NCI-H2196 (cell line): ENCODE measurements around the gene TLL2.

ENCODE experiments used
- DNase-seq: peaks from one replicate; lab custom pipeline; 2025; ENCODE audit not compliant: unreplicated experiment; lab: John Stamatoyannopoulos, UW

Gene TLL2

DNA sequence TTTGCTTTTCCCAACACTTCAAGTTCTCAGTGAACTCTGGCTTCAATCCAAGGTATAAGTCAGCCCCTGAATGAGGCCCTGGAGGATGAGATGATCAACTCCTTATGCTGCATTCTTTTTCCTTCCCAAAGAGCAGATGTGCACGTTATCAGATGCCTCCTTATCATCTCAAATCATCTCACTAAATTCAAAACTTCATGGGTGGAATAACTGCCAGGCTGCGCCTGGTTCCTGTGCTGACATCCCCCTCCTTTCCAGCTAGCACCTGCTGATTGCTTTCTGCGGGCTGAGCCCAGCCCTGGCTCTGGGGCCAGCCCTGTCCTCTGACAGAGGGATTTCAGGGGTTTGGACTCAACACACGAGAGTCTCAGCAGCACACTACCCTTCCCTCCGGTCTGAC, 44.9 kb downstream of the TLL2 start:
- no peak for DNase-seq

DNA sequence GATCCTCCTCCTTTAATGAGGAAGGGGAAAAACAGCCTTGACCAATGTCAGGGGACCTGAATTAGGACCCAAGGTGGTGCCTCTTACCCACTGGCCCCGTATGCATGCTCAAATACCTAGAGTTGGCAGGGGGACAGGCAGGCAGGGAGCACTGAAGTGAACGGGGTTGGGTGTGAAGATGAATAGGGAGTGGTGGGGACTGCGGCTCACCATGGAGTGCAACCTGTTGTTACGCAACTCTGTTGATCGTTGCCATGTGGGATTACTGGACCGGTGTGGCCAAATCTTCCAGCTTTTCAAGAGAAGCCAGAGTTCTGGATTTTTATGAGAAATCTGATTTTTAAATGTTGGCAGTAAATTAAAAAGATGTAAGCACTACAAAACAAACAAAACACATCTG, 48.1 kb downstream of the TLL2 start:
- no peak for DNase-seq

DNA sequence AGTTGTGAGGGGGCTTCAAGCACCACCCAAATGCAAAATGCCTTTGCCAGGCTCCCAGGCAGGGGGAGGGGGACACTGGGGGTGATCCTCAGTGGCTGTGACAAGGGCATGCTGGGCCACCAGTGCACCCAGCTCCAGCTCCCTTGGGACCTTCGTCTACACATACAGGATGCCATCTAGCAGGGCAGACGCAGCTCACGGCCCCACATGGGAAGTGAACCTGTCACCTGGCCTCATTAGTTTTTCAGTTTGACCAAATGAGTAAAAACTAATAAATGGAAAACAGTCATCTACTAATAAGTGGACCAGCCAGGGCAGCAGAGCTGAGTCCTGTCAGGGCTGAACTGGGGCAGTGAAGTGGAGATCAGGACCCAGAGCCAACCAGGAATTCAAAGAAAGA, 50.2 kb downstream of the TLL2 start:
- no peak for DNase-seq

DNA sequence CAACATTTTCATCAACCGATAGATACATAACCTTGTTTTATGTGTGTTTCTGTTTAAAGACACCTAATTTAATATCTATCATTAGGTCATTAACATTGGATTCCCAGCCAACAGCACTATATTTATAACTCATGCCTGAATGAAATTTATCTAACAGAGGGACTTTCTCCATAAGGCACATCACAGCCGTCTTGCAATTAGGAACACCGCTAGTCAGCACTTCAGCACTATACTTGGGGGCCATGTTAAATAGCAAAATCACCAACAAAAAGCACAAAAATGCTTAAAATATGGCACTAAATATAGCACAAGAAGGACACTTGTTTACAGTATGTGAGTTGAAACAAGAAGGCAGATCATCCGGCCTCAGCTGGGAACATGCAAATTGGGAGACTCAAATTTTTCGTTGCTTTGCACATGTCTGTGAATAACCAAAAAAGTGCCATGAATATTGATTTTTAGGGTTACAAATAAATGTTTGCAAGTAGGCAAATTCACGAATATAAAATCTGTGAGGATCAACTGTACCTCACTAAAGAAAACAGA, 51.0 kb downstream of the TLL2 start:
- DNase-seq = no peak

DNA sequence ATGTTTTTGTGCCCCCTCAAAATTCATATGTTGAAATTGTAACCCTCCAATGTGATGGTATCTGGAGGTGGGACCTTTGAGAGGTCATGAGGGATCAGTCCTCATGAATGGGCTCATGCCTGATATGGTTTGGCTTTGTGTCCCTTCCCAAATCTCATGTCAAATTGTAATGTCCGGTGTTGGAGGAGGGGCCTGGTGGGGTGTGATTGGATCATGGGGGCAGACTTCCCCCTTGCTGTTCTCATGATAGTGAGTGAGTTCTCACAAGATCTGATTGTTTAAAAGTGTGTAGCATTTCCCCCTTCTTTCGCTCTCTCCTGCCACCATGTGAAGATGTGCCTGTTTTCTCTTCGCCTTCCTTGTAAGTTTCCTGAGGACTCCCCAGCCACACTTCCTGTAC, 53.4 kb downstream of the TLL2 start:
- DNase-seq = no peak

DNA sequence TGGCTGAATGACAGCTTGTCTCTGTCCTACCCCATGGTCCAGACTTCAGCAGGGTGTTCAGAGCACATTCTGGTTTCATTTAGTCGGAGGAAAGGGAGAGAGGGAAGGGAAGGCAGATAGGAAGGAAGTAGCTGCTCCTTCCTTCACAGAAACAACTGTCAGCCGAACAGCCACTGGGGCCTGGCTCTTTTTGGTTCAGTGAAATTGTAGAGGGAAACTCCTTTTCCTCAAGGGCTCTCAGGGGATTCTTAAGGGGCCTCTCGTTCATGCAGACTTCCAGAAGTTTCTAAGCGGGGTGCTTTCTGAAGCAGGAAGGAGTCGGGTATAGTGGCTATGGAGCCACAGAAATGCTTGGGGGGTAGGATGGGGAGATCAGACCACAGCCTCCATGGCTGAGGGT, 56.4 kb downstream of the TLL2 start:
- no peak for DNase-seq

DNA sequence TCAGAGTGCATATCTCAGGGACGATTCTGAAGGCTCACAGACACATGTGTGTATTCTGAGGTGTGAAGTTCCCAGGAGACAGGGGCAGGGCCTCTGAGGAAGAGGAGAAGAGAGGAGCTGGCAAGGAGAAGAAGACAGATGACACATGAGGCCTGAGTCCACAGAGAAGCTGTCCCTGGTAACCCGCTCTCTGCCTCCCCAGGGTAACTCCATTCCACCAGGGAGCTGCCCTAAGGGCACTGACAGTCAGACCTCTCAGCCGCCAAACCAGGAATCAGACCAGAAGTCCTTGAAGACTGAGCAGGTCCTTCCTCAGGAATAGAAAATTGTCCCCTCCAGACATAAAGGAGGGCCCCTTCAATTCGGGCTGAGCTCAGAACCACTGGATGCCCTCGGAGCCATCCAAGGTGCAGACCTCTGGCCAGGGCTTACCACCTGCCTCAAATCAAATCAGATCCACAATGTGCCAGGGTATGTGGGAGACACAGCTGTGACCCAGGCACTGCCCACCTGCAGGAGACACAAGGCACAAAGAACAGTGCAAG, 57.4 kb downstream of the TLL2 start:
- no peak for DNase-seq

DNA sequence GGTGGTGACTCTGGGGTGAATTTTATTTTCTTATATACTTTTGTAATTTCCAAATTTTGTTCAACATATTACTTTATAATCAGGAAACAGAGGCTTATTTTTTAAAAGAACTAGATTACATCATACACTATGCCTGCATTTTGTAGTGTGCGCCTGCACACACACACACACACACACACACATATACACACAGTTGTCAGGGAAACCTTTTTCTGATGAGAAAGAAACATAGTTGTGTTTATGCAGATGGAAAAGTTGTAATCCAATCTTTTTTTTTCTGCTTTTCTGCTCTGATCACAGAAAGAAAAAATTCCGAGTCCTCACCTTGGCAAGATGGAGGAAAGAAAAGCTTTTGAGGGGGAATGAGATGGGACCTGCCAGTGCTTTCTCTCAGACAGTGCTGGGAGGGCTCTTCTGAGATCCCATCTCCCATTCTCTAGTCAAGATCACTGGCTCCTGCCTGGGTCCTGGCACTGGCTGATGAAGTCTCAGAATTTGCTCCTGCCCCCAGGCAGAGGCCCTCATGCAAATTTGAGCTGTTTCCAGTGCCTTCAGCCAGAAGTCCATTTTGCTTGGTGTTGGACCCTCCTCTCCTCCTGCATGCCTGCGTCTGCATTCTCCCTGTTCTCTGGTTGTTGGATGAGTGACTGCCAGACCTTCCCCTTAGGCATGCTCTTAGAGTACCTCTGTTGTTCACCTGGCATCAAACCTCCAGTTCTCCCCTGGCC, 59.7 kb downstream of the TLL2 start:
- no peak for DNase-seq

DNA sequence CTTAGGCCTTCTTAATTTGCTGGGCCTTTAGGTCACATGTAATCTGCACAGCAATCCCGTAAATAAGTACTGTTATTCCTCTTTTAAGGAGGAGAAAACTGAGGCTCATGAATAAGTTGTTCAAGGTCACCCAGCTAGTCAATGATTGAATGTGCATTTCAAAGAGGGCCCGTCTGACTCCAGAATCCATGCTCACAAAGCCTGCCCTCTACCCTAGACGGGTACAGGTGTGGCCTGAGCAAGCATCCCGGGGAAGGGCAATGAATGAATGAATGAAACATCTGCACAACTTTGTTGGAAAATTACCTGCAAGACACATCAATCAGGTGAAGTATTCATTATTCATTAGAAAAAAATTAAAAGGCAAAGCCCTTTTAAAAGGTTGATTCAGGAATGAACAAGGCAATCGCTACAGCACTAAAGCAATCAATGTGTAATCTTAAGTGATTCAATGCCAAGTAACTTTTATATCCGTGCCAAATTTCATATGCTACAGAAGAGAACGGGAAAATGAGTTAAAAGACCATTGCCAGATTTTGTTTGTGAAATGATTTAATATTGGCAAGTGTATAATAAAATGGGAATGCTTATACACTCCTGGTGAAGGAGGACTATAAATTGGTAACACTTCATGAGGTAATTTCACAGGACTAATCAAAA, 61.1 kb downstream of the TLL2 start:
- DNase-seq = no peak

DNA sequence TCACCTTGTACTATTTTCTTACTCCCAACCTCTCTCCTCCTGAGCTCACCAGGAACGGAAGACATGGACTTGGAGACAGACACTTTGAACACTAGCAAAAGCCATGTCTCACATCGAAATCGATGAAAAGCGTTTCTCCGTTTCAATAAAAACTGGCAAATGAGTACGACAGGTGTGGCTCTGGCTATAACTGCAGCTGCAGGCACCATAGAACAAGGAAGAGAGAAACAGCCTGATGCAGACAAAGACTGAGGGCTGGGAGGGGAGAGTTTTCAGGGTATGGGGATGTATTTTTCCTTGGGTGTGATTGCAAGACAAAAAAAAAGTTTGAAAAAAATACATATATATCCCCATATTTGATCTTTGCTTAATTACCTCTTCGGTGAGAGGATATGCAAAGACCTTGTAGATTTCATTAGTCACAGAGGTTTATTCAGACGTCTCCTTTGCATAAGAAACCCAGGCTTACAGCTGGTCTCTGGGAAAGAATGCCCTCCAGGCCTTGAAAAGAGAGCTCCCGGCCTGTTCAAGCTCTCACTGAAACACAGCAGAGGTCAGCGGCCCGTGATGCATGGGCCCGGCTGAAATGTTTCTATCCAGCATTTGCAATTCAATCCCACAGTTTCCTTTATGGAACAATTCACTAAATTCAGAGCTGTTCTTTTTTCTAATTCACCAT, 63.1 kb downstream of the TLL2 start:
- no peak for DNase-seq

DNA sequence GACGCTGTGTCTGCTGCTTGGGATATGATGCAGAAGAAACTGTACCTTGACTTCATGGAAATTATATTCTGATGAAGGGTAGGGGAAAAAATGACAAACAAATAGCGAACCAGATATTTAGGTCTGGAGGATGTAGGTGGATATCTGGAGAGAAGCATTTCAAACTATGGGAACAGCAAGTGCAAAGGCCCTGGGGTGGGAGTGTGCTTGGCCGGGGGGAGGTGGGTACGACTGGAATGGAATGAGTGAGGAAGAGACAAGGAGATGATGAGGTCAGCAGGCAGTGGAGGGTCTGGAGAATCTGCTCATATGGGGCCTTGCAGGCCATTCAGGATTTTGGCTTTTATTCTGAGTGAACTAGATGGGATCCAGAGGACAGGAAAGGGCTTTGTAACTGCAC, 65.2 kb downstream of the TLL2 start:
- no peak for DNase-seq

DNA sequence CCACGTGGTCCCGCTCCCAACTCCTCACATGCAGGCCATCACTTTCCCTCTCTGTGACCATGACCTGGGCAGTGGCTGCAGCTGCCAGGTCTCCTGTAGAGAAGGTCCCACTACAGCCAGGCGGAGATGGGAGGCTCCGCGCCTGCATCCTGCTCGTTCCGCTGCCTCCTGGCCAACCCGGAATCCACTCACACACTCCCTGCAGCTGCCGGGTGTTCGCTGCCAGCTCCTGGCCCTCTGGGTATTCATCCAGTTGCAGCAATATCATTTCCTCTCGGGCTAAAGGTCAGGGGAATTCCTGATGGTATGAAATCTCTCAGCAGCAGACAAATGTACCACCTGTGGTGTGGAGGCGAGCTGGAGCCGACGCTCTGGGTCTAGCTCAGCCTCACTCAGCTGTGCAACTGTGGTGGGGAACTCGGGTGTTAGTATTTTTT, 65.7 kb downstream of the TLL2 start:
- DNase-seq = peak; percentile 29

DNA sequence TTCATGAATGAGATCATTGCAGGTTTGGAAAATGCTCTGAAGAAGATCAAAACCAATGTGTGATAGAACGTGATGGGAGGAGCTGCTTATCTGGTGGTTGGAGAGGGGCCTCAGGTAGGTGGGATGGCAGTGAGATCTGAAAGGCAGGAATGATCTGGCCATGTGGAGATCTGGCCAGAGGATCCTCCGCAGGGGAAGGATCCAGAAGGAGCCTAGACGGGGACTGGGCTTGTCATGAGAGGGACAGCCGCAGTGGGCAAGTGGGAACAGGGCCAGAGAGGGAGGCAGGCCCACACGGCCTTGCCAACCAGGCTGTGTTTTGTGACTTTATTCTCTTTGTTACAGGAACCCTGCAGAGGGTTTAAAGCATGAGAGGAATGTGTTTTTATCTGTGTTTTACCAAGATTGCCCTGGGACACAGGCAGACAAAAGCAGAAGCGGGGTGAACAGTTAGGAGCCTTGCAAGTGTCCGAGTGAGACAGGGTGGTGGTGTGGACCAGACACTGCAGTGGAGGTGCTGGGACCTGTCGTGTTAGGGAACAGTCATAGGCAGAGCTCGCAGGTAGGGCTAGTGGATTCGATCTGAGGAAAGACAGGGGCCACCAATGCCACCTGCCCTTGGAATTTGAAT, 66.6 kb downstream of the TLL2 start:
- no peak for DNase-seq

DNA sequence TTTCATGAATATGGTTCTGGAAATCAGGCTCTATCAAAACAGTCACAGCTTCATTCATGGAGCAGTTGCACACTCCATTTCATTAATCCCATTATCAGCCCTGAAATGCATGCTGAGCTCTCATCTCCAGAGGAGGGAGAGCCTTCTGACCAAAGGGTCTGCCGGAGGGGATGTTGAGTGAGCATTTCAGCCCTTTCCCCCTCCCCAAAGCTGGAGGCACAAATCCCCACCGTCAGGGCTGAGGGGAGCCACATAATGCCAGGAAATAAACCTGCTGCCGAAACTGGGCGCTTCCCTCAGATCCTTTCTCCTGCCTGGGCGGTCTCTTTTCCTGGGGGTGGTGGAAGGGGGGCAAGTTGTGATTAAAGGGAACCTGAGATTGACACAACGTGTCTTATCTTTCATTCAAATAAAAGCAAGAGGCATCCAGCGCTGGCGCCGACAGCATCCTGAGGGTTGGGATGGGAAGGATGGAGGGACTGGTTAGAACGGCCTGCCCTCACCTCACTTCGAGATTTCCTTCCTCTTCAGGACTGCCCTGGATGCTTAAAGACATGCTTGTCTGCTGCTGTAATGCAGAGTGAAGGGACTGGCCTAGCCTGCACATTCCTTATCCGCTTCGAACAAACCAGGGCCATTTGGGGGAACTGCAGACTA, 71.6 kb downstream of the TLL2 start:
- no peak for DNase-seq

DNA sequence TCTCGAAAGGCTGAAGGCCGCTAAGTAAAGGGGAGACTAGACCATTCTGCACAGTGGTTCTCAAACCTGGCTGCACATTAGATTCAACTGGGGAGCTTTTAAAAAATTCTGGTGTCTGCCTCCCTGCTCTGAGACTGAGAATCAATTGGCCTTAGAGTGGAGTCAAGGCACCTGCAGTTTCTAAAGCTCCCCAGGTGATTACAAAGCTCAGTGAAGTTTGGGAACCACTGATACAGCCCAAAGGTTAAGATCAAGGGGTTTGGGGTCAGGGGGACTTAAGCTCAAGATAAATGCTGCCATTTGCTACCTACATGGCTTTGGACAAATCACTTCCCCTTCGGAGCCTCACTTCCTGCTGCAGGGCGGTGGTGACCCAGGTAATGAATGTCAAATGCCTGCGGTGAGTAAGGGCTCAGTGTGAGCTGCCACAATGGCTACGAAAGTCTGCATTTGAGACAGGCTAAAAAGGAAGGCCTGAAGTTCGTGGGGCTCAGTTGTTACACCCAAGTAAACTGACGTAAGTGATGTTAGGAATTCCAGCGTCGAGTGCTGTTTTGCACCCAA, 72.3 kb downstream of the TLL2 start:
- no peak for DNase-seq

DNA sequence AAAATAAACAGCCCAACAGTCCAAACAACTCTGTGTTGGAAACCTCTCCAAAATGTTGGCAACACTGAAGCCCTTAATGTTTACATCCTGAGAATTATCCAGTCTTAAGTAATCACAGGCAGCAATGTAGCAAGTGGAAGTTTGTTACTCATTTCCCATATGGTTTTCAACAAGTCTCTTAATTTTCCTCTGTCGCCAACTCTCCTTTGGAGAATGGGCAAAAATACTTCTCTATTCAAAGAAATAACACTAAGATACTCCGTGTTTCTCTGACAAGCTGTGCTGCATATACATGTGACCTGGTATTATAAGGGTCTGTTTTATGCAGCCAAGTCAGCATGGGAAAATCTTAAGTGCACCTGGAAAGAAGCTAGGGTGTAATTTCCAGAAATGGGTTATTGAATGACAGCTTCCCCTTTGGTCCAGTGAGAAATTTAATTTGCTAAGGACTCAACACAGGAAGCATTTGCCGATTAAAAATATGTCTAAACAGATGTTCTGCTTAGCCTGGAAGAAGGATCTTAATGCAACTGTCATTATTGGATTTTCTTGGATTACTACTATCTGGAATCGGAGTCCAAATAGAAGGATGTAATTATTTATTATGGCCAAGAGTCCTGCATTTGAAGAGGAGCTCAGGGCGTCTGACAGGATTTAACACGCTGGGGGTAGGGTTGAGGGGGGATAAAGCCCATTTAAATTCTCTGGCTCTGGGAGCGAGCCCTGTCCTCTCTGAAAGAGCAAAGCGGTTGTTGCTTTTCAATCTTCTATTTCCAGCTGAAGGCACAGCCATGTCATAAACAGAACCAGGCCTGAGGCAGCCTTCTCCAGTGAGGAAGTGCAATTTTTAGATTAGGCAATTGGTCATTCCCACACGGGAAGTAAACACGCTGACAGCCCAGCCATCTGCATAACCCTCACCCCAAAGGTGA, 73.1 kb downstream of the TLL2 start:
- DNase-seq = no peak

DNA sequence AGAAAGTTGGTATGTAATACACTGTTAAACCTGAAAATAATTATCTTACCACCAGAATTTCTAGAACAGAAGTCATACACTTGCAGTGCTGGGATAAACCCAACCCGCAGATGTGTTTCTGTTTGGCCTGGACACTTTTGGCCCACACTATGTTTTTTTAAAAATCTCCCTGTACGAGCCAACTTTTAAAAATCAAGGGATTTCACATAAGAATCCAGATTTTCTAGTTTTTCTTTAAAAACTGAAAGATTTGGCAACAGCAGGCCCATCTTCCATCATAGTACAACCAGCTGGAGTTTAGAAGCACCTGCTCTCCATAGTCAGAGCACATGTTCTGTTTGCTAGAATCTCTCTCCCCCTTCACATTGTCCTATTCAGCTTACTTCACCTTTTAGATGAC, 74.0 kb downstream of the TLL2 start:
- no peak for DNase-seq

DNA sequence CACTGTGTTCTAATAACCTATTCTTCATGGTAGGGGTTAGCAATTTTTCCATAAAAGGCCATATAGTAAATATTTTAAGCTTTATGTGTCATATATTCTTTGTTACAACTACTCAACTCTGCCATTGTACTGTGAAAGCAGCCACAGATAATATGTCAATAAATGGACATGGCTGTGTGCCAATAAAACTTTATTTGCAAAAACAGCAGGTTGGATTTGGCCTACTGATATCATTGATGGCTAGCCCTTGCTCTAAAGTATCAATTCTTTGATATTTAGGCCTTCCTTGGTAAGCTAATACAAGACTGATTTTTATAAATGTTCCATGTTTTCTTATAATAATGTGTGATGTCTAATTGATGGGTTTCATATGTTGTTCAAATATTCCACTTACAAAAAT, 77.7 kb downstream of the TLL2 start:
- DNase-seq = no peak

DNA sequence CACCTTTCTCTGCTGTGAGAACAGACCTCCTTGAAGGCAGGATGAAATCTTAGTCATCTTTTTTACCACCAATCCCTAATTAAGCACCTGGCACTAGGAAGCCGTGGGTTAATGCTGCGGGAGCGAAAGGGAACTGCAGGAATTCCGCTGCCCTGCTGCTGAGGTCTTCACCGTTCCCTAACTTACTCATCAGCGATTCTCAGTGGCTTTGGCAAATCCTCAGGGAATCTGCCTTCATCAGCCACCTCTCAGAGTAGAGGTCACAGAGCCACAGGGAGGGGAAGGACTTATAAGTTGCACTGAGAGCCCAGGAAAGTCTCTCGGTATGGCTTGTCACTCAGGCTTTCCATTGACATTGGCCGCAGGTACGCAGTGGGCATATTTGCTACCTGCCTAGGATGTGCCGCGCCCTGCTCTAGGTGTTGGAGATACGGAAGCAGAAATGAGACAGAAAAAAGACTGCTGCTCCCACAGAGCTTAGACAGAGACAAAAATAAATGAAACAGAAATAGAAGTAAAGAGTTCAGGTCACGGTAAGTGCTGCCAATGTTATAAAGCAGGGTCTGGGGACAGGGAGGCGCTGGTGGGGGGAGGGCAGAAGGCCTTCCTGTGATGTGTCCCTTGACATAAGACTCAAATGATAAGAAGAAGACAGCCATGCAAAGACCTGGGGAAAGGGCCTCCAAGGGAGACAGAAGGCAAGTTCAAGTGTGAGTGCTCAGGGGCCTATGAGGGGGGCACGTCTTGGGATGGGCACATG, 82.3 kb downstream of the TLL2 start:
- no peak for DNase-seq
